HCT116 (cell line): Measurements from ENCODE around the gene TMEM244.

ENCODE experiments used
- CTCF ChIP-seq, 3 experiments: fragments of 200-600 bp in 1 of 3; sonication (generic) in 1 of 3; IDR thresholded peaks in 2 of 3; conservative IDR thresholded peaks in 1 of 3; 2 replicates each; pipeline ENCODE4 v1.5.1; 2012 to 2017; ENCODE audit warnings: low read depth in 2 of 3, low read length in 2 of 3, antibody characterized with exemption in 1 of 3, borderline replicate concordance in 1 of 3, control low read depth in 1 of 3, mild to moderate bottlenecking in 1 of 3, mixed read lengths in 1 of 3, mixed run types in 1 of 3, moderate library complexity in 1 of 3; ENCODE audit not compliant: insufficient read depth in 1 of 3
- REST ChIP-seq: IDR thresholded peaks from 2 replicates; pipeline ENCODE4 v1.6.1; 2012; ENCODE audit warnings: low read depth

- no peak for TF ChIP-seq CTCF (IDR thresholded peaks at IDR 0.05 in 2 of 3, conservative IDR thresholded peaks at IDR 0.05 in 1 of 3; ENCODE audit: borderline replicate concordance in 1 of 3, insufficient read depth in 1 of 3, low read depth in 2 of 3, low read length in 2 of 3)
- no peak for TF ChIP-seq REST
Measured at GRCh38 chr6:129906515-129907077, 45.5 kb upstream of the TMEM244 start.
